Posterior vena cava (tissue), 2 donors: ENCODE measurements around the gene AQP5. TPM values are rescaled to one million over a fixed set of nuclear protein-coding genes. Genes with fewer than 3 reads are reported as not detected.
"Not testable (repeated sequence)": the region's sequence is repeated elsewhere in the genome, so short reads cannot be mapped to it uniquely, and the experiment has no call there.

ENCODE experiments used
- DNase-seq: peaks from one replicate; pipeline ENCODE4 v3.0.0-alpha.2; 2020; ENCODE audit warnings: low spot score
- intact Hi-C, 2 donors: fragments of 100-400 bp; cut with DNase I; formaldehyde crosslinking; loops; one replicate each; pipeline versions ENCODE4 v1.14.1 to v1.14.2; 2022 to 2023
- total RNA-seq, 2 donors: library from RNA; stranded (reverse); fragmentation: NEBNext Ultra II Directional; extraction: Animal tissue kit (Norgen Biotek cat#: 25700); gene quantifications; one replicate each; pipeline ENCODE4 v1.2.1, GENCODE V29; 2021
- donor health status: DM: yes; HTN: yes; CAD: no.
- donor health status: DM: yes; HTN: yes; CAD: no.

The AQP5 gene
- total RNA-seq, 2 donors from 2014 or later = not detected

DNA sequence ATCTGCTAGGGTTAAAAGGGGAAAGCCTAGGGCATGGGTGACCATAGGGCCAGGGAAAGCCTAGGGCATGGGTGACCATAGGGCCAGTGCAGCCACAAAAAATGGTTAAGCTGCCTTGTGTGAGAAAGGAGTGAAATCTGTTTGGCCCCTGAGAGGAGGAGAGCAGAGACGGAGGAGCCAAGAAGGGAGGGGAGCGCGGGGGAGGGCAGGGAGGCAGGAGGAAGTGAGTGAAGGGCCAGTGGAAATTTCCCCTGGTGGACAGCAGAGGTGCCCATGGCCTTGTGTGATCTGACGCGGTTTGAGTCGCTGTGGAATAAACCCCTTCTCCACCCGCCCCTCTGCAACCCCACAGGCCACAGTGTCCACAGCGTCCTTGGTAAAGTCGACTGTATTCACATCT lies 10.5 kb downstream of the AQP5 start:
- intact Hi-C loops = no loop called here
- DNase-seq = no peak

DNA sequence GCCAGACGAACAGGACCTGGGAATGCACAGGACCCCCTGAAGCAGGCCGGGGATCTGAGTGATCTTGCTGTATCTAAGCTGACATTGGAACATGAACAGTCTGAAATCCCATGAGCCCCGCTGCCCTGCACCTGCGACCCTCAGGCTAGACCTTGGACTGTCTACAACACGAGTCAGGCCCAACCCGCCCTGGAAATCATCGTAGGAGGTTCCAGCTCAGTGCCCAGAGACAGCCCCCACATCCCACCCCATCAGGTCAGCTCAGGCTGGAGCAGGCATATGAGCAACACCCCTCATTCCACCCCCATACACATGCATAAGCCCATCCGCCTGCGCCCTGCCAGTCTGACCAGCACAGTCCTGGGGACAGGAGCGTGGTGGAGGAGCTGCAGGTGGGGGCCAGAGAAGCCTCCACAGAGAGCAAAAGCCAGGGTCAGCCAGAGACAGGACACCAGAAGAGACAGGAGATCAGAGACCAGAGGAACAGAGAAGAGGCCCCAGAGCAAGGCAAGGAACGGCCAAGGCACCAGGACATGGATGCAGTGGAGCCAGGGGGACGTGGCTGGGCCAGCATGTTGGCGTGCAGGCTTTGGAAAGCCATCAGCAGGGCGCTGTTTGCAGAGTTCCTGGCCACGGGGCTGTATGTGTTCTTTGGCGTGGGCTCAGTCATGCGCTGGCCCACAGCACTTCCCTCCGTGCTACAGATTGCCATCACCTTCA lies 11.1 kb downstream of the AQP5 start, which contains the start of gene AQP6:
AQP6 (plus strand) TSS at position 307 of the 720 bp plus-strand sequence; CDS start at position 534, 227 bp downstream.
- intact Hi-C loops = no loop called here
- no peak for DNase-seq

DNA sequence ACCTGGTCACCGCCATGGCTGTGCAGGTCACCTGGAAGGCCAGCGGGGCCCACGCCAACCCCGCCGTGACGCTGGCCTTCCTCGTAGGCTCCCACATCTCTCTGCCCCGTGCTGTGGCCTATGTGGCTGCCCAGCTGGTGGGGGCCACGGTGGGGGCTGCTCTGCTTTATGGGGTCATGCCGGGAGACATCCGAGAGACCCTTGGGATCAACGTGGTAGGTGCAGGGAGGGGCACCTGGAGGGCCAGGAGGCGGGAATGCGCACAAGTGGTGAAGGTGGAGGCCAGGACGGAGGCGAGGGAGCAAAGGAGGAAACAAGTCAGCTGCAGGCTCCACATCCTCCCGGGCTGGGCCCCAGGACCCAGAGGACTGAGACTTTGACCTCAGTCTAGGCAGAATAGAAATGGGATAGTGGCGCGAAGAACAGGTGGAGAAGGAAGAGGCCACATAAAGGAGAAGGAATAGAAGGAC lies 11.7 kb downstream of the AQP5 start:
- intact Hi-C loops = no loop called here
- no peak for DNase-seq

DNA sequence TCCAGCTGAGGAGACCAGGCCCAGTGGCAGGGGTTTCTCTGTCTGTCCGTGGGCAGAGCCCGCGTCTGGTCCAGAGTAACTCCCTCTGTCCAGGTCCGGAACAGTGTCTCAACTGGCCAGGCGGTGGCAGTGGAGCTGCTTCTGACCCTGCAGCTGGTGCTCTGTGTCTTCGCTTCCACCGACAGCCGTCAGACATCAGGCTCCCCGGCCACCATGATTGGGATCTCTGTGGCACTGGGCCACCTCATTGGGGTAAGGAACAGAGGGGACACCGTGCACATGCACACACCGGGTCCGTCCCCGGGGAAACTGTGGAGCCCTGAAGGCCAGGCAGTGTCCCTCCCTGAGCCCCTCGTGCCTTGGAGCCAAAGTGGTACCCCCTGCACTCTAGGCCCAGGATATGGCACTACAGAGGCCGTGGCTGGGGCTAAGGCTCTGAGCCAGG lies 12.6 kb downstream of the AQP5 start:
- no peak for DNase-seq
- intact Hi-C loops = no loop called here

DNA sequence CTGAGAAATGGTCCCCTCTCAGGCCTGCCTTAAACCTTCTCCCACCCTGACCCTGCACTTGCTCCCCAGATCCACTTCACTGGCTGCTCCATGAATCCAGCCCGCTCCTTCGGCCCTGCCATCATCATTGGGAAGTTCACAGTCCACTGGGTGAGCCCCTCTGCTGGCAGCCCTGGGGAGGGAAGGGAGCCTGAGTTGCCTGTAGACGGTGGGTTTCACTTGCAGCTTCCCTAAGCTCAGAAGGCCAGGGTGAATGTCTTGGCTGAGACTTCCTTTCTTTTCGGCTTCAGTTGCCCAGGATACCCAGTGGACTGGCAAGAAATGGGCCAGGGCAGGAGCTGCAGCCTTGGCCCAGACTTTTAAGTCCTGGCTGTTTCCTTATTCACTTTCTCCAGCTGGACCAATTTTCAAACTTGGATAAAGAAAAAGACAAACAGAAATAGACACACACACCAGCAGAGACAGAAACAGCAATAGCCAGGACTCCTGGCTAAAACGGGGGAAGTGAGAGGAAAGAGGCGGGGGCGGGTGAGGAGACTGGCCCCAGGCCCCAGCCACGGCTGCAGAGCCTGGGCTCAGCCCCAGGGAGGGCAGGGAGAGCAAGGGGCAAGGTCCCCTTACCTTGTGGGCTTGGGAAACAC lies 13.1 kb downstream of the AQP5 start:
- intact Hi-C loops = no loop called here
- no peak for DNase-seq

DNA sequence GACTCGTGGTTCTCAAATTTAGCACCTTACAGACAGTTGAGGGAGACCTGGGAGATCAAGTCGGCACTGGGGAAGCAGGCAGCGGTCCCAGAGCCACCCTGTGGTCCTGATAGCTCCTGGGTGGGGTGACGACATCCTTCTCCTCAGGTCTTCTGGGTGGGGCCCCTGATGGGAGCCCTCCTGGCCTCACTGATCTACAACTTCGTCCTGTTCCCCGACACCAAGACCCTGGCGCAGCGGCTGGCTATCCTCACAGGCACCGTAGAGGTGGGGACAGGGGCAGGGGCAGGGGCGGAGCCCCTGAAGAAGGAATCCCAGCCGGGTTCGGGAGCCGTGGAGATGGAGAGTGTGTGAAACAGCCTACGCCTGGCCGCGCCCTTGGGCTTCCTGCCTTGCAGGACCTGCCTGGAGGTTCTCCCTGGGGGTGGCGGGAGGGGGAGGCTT lies 13.7 kb downstream of the AQP5 start:
- DNase-seq = no peak
- intact Hi-C loops = no loop called here

DNA sequence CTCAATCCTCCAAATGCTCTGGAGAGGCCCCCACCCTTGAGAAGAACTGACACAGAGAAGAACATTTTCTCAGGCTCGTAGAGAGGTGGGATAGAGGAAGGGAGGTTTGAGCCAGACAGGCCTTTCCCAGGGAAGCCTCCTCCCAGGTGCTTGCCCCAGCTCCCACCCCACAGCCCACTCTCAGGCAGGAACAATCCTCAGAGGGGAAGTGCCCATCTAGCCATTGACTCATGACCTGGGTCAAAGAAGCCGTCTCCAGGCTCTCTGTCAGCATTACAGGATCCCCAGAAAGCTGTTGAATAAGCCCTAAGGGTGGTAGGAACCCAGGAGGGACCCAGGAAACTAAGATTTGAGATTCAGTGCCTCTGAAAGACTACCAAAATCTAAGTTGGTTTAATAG lies 14.9 kb downstream of the AQP5 start:
- DNase-seq = no peak
- intact Hi-C loops = no loop called here

DNA sequence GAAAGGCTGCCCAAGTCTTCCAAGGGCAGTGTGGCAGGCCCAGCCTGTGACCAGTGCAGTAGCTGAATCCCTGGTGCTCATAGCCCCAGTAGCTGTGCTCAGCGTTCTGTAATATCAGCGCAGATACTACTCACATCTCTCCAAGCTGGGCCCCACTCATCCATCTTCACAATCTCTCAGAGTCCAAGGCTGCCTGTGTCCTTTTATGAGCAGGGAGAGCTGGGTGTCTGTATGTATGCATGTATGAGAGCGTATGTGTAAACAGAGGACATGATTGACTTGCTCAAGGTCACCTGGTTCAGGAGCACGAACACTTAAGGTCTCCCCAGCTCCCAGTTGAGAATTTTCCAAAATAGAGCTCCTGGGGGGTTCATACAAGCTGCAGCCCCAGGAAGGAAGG lies 16.5 kb downstream of the AQP5 start:
- DNase-seq = no peak
- intact Hi-C loops = no loop called here

DNA sequence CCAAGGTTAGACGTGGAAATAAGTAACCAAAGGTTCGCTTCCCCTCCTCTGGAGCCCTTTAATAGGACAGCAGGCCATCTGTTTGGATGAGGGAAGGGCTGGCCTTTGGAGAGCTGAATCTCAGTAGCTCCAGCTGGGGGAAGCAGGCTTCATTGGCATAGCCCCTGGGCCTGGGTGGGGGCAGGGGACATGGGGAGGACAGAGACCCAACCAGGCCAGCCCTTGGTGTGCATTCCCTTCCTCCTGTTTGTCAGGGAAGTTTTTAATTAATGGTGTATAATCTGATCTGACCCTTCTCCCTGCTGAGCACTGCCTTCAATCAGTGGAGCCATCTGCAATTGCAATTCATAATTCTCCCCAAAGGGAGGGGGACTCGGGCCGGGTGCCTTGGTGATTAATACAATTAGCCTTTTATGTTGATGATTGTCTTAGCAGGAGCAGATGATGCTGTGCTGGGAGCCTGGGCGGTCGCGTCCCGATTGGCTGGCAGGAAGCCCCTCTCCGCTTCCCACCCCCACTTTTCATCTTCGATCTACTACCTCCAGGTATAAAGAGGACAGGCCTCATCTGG lies 17.4 kb downstream of the AQP5 start:
- intact Hi-C loops = no loop called here
- no peak for DNase-seq

DNA sequence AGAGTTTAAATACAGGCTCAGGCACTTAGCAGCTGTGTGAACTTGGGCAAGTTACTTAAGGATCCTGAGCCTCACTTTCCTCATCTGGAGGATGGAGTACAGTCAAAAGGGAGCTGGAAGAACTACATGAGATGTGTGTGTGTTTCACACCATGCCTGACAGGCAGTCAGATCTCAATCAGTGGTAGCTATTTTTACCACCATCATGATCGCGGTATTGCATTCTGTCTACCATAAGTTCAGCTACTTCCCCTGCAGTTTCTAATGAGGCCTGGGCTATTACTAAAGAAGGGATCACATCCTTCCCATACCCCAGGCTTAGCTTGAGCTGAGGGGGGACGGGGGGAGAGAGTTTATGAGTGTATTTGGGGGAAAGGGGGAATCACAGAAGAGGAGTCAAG lies 18.1 kb downstream of the AQP5 start:
- intact Hi-C loops = no loop called here
- DNase-seq = no peak

DNA sequence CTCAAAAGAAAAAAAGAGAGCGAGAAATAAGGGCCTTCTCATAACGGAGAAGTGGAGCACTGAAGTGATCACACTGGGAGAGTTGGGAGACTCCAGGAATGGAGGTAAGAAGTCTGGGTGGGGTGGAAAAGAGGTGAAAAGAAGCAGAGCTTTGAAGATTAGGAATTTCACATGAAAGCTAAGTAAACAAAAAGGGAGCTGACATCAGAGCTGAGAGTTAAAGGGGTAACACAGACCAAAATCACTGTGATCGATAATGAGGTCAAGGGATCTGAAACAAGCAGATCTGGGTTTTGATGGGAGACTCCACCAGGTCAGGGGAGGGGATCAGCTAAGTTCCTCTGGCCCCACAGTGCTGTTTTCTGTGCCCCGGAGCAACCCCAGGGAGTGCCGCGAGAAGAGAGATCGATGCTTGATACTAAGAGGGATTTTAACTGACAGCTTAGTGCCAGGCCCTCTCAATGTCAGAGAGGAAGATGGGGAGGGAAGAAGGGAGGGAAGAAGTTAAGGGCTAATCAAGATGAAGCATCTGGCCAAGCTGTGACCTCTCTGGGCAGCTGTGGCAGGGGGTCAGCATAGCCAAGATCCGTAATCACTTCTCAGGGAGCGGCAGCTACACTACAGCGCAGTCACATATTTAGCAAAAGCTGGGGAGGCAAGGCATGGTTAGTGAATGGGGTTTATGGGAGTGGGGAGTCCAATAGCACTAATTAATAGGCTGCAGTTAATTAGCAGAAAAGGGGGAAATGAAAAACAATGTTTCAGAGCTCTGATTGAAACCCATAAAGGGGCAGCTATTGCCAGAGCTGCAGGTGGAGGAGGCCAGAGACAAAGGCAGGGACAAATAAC lies 19.1 kb downstream of the AQP5 start:
- DNase-seq = no peak
- intact Hi-C loops = no loop called here

DNA sequence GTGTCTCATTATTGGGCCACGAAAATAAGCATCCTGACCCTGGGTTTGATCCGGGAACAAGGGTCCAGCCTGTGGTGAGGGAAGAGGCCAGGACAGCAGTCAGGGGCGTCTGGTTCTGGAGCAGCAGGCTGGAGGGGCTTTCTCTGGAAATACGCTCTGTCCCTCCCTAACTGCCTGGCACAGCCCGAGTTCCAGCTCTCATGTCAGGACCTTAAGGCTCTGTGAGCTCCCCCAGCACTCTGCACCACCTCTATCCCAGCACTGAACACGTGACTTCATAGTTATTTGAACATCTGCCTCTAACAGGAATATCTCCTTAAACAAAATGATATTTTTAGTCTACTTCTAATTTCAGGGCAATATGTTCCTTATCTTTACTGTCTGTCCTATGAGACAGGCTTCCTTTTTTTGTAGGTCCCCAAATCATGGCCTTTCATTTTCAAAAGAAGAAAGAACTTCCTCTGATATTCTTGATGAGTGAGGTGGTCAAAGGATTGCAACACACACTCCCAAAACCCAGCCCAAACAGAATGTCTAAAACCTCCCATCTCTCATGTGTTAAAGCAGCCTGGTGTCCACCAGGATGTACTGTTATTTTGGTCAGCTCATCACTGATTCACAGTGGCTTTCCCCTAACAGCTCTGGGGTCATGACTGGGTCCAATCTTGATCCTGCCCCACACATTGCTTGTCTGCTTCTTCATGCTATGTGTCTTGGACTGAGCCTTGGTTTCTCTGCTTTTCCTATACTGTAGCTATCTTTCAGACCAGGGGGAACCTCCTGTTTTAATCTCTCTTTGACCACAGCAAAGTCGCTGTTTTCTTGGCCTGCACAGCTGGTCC lies 20.8 kb downstream of the AQP5 start:
- intact Hi-C loops = no loop called here
- DNase-seq = no peak

DNA sequence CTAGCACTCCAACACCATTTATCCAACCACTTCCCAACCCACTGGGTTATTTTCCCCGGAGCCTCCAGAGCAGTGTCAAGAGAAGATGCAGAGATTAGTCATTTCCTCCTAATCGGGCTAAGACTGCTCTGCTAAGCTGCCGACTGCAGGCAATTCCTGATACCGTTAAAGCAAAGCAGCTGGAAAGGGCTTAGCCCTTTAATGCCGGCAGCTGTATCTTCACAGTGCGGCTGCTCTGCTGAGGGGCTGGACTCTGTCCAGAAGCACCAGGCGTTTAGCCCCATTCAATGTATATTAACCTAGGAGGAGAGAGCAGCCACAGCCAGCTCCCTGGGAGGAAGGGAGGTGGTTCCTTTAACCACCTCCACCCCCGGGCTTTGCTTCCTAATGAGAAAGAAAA lies 22.2 kb downstream of the AQP5 start:
- no peak for DNase-seq
- intact Hi-C loops = no loop called here

DNA sequence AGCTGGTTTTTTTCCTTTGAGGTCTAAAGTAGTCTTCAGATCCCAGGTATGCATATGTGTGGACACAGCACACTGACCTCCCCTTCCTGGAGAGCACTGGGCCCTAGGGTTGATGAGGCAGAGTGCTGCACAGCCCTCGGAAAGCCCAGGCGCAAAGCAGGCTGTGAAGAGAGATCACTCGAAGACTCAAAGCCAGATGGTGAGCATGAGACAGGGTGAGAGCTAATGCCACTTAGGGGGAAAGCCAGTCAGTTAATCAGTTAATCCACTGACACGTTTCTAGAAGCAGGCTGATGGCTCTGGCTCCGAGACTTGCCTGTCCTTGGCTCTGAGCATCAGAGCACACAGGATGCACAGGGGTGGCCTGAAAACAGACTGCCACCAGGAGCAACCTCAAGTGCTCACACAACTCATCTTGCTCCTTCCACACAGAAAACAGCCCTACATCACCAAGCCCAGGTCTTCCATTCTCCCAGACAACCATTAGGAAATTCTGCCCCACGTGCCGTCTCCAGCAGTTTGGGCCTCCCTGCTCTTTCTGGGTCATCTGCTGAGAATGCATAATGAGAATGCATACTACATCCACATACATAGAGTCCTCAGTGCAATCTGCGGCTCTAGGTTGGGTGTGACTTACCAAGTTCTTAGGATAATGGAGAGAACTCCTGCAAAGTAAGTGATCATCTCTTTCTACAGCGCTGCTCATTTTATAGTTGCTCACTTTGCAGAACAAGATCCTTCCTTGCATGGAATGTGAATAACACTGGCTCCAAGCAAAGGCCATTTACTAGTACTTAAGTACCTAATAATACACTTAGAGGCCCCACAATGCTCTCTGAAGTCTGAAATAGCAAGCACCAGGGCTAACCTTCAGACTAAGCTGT lies 23.0 kb downstream of the AQP5 start:
- no peak for DNase-seq
- intact Hi-C loops = no loop called here

DNA sequence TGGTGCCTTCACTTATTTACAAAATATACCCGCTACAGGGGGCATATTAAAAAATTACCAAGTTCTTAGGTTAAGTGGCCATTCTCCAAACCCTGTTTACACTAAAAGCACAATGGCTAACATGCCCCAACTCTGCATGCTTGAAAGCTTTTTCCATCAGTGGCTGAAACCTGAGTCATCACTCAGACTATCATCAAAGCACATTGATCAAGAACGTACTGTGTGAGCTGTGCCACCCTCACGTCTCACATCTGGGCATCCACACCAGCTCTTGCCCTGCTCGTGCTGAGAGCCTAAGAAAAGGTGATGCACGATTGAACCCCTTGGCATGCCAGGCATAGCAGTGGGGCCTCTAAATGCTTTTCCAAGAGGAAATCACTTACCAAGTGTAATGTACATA lies 24.3 kb downstream of the AQP5 start:
- intact Hi-C loops = no loop called here
- DNase-seq = no peak

DNA sequence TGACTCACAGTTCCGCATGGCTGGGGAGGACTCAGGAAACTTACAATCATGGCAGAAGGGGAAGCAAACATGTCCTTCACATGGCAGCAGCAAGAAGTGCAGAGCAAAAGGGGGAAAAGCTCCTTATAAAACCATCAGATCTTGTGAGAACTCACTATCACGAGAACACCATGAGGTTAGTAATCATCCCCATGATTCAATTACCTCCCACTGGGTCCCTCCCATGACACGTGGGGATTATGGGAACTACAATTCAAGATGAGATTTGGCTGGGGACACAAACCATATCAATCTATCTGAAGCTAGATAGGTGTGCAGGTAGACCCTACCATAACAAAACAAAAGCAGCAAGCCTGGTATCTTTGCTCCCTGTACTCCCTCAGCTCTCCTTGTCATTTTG lies 24.8 kb downstream of the AQP5 start:
- intact Hi-C loops, DNase-seq: not testable (repeated sequence)

DNA sequence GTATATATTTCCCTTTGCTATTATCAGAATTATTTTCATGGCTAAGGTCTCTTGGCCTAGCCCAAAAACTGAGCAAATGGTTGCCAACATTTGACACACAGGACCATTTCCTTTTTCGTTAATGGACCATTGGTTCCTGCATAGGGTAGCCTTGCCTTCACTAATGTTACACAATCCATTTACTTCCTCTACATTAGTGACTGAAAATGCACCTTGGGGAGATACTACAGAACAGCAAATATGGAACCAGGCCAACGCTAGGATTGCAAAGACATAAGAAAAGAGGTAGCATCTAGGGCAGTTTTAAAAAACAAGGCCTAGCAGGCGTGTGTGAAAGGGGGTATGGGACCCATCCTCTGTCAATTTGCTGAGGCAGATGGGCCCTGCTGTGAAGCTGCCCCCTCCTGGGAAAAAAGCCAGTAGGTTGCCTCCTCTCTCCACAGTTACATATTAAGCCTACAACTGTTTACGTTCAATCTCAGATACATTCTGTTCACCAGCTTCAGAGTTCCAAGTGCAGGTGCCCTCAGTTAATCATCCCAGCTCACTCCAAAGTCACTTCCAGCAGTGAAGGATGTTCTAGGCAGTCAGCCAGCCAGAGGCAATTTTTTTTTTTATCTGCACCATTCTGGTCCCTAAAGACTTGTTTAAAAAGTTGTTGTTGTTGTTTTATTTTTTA lies 26.1 kb downstream of the AQP5 start:
- DNase-seq = no peak
- intact Hi-C loops = no loop called here
